HepG2 (cell line): ENCODE measurements around the gene OR7D2.

Experiments
- BRCA1 ChIP-seq: sonication (generic); formaldehyde crosslinking; IDR thresholded peaks from 2 replicates; pipeline ENCODE4 v1.4.0; 2020; ENCODE audit warnings: missing genetic modification reagents
- FOXJ3 ChIP-seq: sonication (generic); formaldehyde crosslinking; IDR thresholded peaks from 2 replicates; pipeline ENCODE4 v1.4.0; 2020; ENCODE audit warnings: missing genetic modification reagents, mild to moderate bottlenecking, borderline replicate concordance
- FOXM1 ChIP-seq: sonication (generic); formaldehyde crosslinking; IDR thresholded peaks from 2 replicates; pipeline ENCODE4 v1.5.0; 2020; ENCODE audit warnings: missing genetic modification reagents
- HHEX ChIP-seq: IDR thresholded peaks from 2 replicates; pipeline ENCODE4 v1.6.1; 2016; ENCODE audit warnings: control low read depth
- JUND ChIP-seq: sonication (generic); formaldehyde crosslinking; IDR thresholded peaks from 2 replicates; pipeline ENCODE4 v1.8.0; 2022; ENCODE audit warnings: mild to moderate bottlenecking, missing genetic modification reagents
- KLF13 ChIP-seq: sonication (generic); formaldehyde crosslinking; IDR thresholded peaks from 2 replicates; pipeline ENCODE4 v1.4.0; 2020; ENCODE audit warnings: mild to moderate bottlenecking, missing genetic modification reagents
- POLR2A ChIP-seq, 2 experiments: IDR thresholded peaks; 2 replicates each; pipeline ENCODE4 v1.6.1; 2011; ENCODE audit warnings: low read depth in 2 of 2, low read length in 2 of 2, mild to moderate bottlenecking in 1 of 2, moderate library complexity in 1 of 2; ENCODE audit not compliant: insufficient read depth in 1 of 2
- ZNF207 ChIP-seq: fragments of 450-650 bp; IDR thresholded peaks from 2 replicates; pipeline ENCODE4 v1.6.1; 2016; ENCODE audit warnings: antibody characterized with exemption, borderline replicate concordance
- ZNF549 ChIP-seq: sonication (generic); formaldehyde crosslinking; IDR thresholded peaks from 2 replicates; pipeline ENCODE4 v1.5.0; 2020; ENCODE audit warnings: missing genetic modification reagents
- ZNF558 ChIP-seq: sonication (generic); formaldehyde crosslinking; IDR thresholded peaks from 2 replicates; pipeline ENCODE4 v1.9.0; 2022; ENCODE audit warnings: mild to moderate bottlenecking, missing genetic modification reagents, borderline replicate concordance

DNA sequence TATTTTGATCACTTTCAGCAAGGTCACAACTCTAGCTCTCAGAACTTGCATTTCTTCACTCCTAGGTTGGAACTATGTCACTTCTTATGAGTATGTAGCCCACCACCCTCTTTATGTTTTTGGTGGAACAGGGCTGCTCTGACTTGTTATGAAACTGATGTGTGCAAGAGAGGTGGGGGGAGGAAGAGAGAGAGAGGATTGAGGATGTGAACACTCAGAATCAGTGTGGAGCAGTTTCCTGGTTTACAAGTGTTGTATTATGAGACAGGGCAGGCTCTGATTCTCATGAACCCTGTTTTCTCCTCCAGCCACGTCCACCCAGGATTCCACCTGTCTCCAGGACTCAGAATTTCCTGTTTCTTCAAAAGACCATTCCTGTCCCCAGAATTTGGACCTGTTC, 22.5 kb upstream of the OR7D2 start:
- TF ChIP-seq ZNF207: no peak
- TF ChIP-seq ZNF558 (CRISPR knock-in tag): no peak
- TF ChIP-seq HHEX (CRISPR knock-in tag): no peak
- no peak for TF ChIP-seq BRCA1 (CRISPR knock-in tag)
- TF ChIP-seq POLR2A (IDR thresholded peaks at IDR 0.05; ENCODE audit: insufficient read depth in 1 of 2, low read depth in 2 of 2, low read length in 2 of 2): no peak
- no peak for TF ChIP-seq KLF13
- TF ChIP-seq JUND (CRISPR knock-in tag): no peak
- TF ChIP-seq FOXM1 (CRISPR knock-in tag): no peak
- no peak for TF ChIP-seq FOXJ3
- TF ChIP-seq ZNF549 (CRISPR knock-in tag): no peak
